ENCODE data around the gene VPS41.

GRCh38 chr7:38820571-38820970 lies 88.4 kb downstream of the VPS41 start:
- TF ChIP-seq POLR2A (IDR thresholded peaks at IDR 0.05), result no peak
- no peak for TF ChIP-seq CTCF (IDR thresholded peaks at IDR 0.05)
